HL-60/S4 treated with retinoic acid at 250 ng/mL for 4 days and 3 days (cell line): ENCODE measurements around the gene RUFY3.
"Not testable (repeated sequence)": the region's sequence is repeated elsewhere in the genome, so short reads cannot be mapped to it uniquely, and the experiment has no call there.

Source experiments
- in situ Hi-C: fragments of 300-500 bp; cut with MboI; formaldehyde crosslinking; loops from 2 replicates; pipeline ENCODE4 v1.7.0; 2022; ENCODE audit warnings: low sequenced_read_pairs

Gene RUFY3

GRCh38 chr4:70705183-70706043, 16.4 kb upstream of the RUFY3 start:
- in situ Hi-C loops = no loop called here

- in situ Hi-C loops = no loop called here
Observed at GRCh38 chr4:70706044-70706461, 15.7 kb upstream of the RUFY3 start.

- in situ Hi-C loops = no loop called here
Observed at GRCh38 chr4:70706516-70706915, 15.2 kb upstream of the RUFY3 start.

- in situ Hi-C loops = no loop called here
Observed at GRCh38 chr4:70709611-70710205, 12.1 kb upstream of the RUFY3 start.

- in situ Hi-C loops = no loop called here
Observed at GRCh38 chr4:70711599-70711998, 10.2 kb upstream of the RUFY3 start.

- in situ Hi-C loops = no loop called here
Observed at GRCh38 chr4:70712150-70712549, 9.6 kb upstream of the RUFY3 start.

GRCh38 chr4:70712604-70713452, 8.9 kb upstream of the RUFY3 start:
- in situ Hi-C loops = no loop called here

GRCh38 chr4:70713453-70714078, 8.2 kb upstream of the RUFY3 start:
- in situ Hi-C loops = no loop called here

- in situ Hi-C loops = no loop called here
Observed at GRCh38 chr4:70714079-70714887, 7.5 kb upstream of the RUFY3 start.

GRCh38 chr4:70715097-70715496, 6.7 kb upstream of the RUFY3 start:
- in situ Hi-C loops = no loop called here

GRCh38 chr4:70718811-70719604, 2.8 kb upstream of the RUFY3 start:
- in situ Hi-C loops = no loop called here

GRCh38 chr4:70722199-70722791, 531 bp downstream of the RUFY3 start:
- in situ Hi-C loops = no loop called here

- in situ Hi-C loops = no loop called here
Observed at GRCh38 chr4:70724463-70724862, 2.7 kb downstream of the RUFY3 start.

- in situ Hi-C loops = no loop called here
Observed at GRCh38 chr4:70725633-70726032, 3.9 kb downstream of the RUFY3 start.

- in situ Hi-C loops = not testable (repeated sequence)
Observed at GRCh38 chr4:70726515-70726914, 4.8 kb downstream of the RUFY3 start.

- in situ Hi-C loops = no loop called here
Observed at GRCh38 chr4:70728091-70728490, 6.3 kb downstream of the RUFY3 start.

GRCh38 chr4:70732878-70733277, 11.1 kb downstream of the RUFY3 start:
- in situ Hi-C loops = not testable (repeated sequence)

- in situ Hi-C loops = no loop called here
Observed at GRCh38 chr4:70734168-70734954, 12.6 kb downstream of the RUFY3 start.
